DMS153 treated with DMSO at 0.1 percent for 48 hours (cell line): ENCODE measurements around the gene PRKCA.

ENCODE experiments used
- DNase-seq: peaks from one replicate; lab custom pipeline; 2025; ENCODE audit not compliant: unreplicated experiment; lab: John Stamatoyannopoulos, UW

Gene PRKCA

DNA sequence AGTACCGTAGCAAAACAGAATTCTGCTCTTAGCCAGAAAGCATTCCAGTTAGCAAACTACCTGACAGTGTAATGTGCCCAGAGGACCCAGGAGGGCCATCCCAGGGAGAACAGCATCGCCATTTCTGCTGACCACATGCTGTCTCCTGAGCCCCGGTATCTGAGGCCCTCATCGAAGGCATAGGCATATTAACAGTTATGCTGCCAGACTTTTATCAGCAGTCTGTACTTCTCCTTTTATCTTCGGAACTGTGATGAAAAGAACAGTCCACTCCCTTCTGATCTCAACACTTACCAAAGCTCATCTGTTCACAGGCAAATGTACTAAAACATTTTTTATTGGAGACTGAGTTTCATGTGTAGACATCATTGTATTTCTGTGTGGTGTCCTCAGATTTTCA is 236.4 kb downstream of the PRKCA start:
- DNase-seq: no peak

DNA sequence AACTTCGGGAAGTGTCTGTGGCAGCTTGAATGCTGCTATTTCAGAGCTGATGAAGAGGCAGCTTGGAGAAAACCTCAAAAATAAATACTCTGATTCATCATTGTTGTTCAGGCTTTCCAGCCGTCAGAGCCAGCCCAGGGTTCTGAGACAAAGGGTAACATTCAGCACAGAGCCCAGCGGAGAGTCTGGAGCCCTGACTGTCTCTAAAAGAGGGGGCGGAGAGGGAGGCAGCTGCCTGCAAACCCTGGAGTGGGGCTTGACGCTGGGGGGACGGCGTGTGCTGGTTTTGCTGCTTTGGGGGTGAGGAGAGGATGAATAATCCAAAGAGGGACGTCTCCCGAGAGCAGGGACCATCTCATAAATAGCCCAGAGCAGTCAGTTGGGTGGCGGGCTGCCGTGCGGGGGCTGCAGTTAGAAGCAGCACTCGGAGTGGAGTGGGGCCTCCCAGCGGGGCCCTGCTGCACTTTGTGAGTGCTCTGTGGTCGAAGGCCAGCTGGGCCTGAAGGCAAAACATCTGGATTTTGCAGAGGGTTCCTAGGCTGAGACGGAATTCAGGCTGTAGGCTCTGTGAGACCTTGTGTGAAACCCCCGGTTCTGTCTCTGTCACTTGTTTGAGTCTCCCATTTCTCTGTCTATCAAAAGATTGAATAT is 237.8 kb downstream of the PRKCA start:
- DNase-seq: no peak

DNA sequence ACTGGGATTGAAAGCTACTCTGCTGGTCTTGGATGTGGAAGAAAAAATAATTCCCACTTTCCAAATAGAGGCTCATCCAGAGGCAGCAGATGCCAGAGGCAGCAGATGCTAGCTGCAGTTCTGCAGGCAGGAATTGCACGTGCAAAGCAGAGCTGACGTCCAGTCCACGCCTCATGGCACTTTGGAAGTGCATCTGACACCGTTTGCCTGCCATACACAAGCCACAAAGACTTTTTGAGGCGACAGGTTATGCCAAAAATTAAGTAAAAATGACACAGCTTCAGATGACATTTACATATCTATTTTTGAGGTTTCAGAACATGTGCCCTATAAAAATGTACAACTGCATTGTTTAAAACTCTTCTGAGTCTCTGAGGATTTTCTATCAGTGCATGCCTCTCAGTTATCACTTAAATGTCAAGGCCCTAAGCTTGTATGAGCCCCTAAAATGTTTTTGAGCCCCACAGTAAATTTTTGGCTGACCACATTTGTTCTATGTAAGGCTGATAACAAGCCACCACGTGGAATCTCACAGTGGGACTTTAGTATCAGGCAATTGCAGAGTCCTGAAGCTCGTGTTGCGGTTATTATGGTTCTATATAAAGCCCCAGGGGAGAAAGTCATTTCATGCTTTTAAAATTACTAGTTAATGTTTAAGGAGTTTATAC is 239.2 kb downstream of the PRKCA start:
- no peak for DNase-seq

DNA sequence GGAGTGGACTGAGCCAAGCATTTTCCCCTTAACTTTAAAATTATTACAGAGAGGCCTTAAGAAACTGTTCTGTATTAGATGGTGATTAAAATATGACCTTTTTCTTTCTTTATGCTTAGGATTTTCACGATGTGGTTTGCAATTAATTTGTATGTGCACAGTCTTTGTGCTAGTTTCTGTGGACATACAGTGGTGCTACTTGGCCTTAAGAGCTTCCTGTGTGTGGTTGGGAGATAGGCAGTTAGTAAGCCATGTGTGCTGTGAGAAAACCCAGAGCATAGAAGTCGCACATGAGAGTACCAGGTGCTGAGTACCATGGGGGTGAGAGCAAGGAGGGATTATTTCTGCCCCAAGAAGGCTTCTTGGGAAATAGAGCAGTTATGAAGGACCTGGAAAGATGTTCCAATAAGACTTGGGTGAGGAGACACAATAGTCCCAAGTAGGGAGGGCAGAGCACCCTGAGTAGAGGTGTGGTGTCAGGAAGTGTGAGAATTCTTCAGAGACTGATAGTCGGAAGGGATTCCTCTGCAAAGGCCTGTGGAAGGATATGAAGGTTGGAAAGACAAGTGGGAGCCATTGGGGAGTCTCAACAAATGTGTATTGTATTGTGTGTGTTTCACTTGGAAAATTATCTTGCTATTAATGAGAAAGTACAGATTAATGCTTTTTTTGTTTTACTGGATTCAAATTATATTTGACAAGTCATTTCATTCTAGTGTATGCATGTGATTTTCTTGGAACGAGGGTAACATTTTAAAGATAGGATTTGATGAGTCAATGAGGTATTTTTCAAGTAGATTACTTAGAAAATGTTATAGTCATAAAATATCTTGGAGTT is 239.9 kb downstream of the PRKCA start:
- DNase-seq: no peak

DNA sequence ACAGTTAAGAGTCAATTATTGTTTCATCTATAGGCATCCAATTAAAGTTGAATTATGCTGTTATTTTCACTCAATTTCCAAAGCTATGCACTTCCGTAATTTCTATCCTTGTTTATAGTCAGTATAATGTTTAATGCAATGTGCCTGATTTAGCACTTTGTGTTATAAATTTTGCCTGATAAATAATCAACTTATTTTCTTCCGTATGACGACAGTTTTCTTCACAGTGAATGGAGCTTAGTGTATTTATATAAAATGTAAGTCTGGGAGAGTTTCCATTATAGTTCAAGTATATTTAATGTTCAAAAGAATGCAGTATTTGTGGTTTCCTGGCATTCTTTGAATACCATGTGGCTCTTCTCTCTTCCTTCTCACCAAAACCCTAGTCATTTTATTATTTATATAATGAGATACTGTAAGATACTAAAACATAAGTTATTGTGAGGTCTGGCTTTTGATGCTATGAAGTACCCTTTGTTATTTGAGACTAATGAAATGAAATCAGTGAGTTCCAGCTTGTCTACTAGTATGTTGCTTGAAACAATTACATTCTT is 240.6 kb downstream of the PRKCA start:
- DNase-seq: no peak

DNA sequence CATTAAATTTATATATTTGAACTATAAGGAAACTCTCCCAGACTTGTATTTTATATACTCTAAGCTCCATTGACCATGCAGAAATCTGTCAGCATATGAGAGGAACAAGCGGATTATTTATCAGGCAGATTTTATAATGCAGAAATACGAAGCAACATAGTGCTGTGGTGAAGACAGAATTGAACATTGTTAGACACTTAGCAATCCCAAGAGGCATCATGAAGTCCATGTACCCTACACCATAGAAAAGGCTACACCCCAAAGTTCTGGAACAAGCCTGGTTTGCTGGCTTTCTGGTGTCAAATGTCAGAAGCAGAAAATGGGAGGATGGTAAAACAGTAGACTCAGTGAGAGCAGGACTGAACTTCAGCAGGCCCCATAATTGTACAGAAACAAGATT is 241.1 kb downstream of the PRKCA start:
- DNase-seq: no peak

DNA sequence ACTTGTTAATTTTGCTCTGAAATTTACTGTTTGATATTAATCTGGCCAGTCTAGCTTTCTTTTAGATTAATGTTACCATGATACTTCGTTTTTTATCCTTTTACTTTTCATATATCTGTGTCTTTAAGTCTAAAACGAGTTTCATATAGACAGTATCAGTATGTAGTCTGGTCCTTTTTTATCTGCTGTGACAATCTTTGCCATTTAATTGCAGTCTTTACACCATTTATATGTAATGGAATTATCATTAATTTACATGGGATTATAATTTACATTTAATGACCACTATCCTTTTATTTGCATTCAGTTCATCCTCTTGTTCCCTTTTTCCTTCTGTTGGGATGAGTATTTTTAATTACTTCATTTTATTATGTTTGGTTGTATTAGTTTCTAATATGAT is 243.5 kb downstream of the PRKCA start:
- DNase-seq: no peak

DNA sequence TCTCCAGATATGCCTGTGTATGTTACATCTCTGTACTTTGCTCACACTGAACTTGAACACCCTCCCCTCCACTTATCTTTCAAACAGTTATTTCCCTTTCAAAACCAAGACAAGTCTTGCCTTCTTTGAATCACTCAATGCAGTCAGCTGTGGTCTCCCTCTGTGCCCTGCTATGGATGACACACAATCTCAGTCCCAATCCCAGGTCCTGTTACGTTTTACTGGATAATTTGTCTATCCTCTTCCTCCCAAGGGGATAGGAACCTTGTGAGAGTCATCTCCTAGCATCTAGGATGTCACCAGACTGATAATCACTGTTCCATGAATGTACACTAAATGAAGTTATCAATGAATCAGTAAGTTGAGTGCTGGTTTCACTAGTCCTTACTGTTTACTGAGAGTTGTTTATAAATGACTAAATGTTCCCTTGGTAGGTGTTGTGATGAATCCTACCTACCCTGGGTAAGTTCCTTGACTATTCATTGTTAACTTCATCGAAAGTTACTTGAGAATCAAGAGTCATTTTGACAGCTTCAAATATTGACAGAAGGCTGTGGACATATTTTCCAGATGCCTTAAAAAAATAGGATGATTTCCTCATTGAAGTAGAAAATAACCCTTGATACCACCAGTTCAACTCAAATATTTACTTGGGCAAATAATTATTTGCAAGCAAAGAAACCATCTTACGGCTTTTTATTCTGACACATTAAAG is 244.9 kb downstream of the PRKCA start:
- no peak for DNase-seq

DNA sequence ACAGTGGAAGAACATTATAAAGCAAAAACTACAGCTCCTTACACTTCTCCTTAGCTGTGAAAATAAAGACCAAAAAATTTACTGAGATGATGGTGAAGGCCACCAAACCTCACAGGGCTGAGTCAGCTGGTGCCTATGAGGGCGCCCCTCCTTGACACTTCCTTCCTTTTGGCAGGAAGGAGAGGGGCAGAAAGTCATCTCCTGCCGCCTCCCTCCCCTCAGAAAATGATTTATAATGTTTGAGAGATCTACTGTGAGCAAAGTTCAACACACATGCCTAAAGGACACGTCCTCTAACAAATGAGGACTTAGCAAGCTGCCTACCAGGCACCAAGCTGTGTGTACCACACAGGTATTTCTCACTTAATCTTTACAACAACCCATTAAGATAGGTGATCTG is 245.7 kb downstream of the PRKCA start:
- DNase-seq: no peak

DNA sequence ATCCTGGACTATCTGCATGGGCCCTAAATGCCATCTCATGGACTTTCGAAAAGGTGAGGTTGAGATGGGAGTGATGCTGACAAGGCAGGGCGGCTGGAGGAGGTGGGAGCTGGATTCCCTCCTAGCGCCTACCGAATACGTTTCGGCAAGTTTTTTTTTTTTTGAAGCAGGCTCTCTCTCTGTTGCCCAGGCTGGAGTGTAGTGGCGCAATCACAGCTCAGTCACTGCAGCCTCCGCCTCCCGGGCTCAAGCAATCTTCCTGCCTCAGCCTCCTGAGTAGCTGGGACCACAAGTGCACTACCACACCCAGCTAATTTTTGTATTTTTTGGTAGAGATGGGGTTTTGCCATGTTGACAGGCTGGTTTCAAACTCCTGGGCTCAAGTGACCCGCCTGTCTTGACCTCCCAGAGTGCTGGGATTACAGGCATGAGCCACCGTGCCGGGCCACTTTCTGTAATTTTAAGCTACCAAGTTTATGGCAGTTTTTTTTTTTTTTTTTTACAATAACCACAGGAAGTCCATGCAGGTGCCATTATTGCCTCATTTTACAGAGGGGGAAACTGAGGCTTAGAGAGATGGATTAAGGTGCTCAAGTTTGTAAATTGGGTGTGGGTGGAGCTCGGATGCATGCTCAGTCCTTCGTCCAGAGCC is 246.4 kb downstream of the PRKCA start:
- no peak for DNase-seq

DNA sequence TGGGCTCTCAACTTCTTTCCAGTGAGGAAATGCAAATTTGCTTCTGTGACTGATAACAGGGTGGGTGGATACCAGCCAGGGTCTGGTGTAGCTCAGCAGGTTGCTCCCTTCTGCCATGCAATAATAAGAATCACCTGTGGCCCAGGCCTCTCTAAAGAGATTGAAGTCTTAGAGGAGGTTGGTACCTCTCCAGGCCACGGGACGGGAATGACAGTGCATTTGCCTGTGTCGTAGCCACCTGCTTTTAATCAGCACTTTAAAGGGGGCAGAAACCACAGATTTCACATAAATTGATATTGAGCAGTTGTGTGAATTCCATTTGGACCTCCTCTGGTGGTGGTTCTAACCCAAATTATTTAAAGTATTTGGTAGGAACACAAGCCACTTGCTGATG is 246.9 kb downstream of the PRKCA start:
- no peak for DNase-seq

DNA sequence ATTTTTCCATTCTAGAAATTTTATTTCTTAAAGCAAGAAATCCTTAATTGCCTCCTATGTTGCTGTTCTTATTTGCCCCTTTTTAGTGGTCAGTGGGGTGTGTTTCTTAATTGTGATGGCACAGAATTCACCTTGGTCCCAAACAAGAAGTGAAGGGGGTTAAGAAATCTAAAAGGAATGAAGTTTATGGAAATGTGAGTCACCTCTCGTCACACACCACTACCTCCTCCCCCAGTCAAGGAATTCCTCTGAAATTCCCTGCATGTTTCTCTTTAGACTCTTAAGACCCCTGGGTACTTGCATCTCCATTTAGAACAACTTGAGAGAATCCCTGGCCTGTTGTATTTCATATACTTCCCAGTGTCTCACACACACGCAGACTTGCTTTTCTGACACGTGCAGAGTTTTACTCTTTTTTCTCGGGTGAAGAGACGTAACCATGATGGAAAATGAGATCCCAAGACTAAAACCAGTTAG is 247.4 kb downstream of the PRKCA start:
- no peak for DNase-seq

DNA sequence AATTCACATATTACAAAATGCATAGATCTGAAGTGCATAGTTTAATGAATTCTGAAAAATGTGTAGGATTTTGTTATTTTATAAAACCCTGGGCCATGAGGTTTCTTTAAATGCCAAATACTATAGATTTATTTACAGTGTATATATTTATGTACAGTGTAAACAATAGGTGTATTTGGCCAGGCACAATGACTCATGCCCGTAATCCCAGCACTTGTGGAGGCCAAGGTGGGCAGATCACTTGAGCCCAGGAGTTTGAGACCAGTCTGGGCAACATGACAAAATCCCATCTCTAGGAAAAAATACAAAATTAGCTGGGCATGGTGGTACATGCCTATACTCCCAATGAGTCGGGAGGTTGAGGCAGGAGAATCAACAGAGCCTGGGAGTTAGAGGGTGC is 249.4 kb downstream of the PRKCA start:
- DNase-seq: no peak

DNA sequence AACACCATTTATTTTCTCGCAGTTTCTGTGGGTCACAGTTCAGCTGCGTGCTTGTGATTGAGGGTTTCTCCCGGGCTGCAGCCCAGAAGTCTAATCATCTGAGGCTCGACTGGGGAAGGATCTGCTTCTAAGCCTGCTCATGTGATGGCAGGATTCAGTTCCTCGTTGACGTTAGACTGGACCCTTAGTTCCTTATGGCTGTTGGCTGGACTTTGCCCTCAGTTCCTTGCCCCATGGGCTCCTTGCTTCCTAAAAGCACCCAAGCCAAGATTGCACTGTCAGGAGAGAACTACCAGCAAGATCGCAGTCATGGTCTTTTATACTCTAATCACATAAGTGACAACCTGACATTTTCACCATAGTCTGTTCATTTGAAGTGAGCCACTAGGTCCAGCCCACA is 250.0 kb downstream of the PRKCA start:
- DNase-seq: no peak

DNA sequence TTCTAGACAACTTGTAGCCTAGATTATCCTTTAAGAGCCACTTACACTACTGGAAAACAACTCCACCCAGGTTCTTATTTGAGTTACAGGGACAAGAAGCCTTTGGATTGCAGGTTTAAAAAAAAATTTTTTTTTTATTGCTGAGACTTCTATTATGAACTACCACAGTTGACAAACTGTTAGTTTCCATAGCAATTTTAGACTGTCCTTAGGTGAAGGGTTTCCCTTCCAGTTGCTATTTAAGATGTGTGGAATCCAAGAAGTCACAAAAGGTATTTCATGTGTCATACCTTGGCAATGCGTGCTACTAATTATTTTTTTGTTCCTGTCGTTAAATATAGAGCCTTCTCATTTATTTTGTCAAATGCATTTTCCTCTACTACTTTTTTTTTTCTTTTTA is 253.2 kb downstream of the PRKCA start:
- DNase-seq: no peak

DNA sequence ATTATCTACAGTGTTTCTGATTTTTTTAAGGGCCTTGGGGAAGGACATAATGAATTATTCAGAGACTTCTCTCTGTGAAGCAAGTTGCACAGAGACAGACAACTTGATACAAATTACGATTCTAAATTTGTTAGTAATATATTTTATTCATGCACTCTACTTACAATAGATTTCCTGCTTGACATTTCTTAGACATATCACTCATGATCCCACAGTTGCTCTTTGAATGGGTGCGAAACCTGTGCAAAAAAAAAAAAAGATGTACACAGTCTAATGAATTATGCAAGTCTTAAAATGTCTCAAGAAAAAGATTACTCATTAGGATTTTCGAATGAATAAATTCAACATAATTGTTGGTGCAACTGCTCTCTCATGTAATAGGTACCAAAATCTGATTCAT is 254.8 kb downstream of the PRKCA start:
- DNase-seq: no peak

DNA sequence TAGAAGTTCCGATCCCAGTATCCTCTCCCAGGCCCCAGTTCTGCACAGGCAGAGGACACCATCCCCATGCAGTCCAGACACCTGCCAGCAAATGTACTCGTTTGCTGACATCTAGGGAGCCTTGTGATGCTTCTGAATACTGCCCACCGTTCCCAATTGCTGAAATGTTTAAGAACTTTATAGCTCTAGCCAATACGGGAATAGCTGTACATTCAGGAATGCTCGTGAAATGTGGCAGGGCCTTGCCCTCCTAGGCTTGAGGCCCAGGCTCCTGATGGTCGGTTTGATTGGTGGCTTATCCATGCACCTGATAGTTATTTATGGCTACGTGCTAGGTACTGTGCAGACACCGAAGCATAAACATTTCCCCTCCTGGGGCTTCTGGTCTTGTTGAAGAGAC is 255.5 kb downstream of the PRKCA start:
- DNase-seq: no peak

DNA sequence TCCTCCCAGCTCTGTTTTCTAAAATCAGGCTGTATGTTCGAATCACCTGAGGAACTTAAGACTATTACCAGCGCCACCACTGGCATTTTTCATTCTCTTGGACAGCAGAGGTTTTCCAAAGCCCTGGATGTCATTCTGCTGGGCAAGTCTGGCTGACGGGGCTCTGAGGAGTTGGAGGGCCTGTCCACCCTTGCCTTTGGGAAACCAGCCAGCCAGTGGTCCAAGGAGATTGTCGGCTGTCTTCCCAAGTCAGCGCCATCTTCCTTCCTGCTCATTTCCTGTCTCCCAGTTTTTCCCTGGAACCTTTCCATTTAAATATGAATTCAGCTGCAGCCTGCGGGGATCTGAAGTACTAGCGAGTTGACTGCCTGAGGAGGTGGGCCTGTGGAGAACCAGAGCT is 258.3 kb downstream of the PRKCA start:
- no peak for DNase-seq

DNA sequence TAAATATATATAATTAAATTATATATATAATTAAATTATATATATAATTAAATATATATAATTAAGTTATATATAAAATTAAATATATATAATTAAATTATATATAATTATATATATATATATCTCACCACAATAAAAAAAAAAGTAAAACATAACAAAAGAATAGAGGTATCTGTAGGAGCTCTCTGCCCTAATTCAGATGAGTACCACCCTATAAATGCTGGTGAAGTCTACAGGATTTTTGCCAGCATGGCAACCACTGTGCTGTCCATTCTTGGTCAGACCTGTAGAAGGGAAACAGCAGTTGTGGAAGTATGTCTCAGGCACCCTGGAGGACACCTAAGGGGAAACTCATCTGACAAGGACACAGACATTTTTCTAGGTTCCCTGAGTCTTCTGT is 259.7 kb downstream of the PRKCA start:
- no peak for DNase-seq

DNA sequence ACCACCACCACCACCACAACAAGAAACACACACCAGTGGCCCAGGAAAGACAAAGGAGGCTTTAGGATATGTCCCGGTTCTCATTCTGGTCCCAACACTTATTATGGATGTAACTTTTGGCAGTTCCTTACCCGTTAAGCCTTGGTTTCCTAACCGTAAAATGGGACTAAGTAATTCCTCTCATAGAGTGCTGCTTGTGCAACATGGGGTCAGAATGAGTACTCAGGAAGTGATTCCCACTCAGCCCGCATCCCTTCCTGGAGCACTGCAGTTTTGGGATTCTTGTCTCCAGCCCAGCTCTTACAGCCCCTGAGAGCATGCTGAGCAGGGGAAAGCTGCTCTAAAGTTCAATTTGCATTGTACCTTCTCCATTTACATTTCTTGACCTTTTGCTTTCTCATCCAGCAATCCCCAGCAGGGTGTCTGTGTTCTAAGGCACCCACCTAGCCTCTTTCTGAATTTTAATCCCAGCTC is 262.6 kb downstream of the PRKCA start:
- no peak for DNase-seq
